Retinal pigment epithelial cell (primary cell): ENCODE results near the gene MDC1.
"Not testable (repeated sequence)": the region's sequence is repeated elsewhere in the genome, so short reads cannot be mapped to it uniquely, and the experiment has no call there.

ENCODE experiments used
- DNase-seq: peaks from one replicate; pipeline ENCODE4 v3.0.0-alpha.2; 2010; ENCODE audit warnings: low read depth
- H3K4me3 ChIP-seq: 2 replicates; pipeline ENCODE4 v1.5.1; 2011; ENCODE audit warnings: mild to moderate bottlenecking, low read length, control low read depth, moderate library complexity
- TF ChIP-seq, protein P1 (sequence below): conservative IDR thresholded peaks from 2 replicates; pipeline ENCODE4 v1.5.1; 2011; ENCODE audit warnings: low read depth, low read length, control low read depth, inconsistent platforms

MDC1 gene

DNA sequence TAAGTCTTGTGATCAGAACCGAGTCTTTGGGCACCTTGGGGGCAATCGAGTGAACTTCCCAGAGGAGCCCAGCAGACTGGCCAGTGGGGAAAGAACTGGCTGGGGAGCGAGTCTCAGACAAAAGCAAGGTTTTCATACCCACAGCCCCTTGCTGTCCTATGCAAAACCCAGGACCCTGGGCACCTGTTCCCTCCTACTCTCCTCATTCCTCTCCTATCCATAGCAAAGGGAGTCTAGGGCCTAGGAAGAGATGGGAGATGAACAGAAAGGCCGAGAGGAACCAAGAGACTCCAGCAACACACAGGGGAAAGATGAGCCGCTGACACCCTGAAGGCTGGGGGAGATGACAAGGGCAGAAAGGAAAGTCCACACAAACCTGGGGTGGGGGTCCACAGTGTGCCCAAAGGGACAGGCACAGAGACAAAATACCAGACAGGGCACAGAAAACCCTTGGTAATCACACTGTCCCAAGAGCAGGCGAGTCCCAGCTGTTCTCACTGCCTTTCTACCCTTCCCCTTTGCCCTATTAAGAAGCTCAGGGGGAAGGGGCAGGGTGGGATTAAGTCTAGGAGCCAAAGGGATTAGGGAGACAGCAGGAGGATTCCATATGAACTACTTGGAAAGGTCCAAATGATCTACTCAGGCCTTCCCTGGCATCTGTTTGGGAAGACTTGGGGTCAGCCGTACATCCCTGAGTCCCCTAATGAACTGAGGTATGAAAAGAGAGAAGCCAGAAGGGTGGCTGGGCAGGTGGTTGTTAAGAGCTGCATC, 37.1 kb downstream of the MDC1 start:
- H3K4me3 ChIP-seq: no peak overlapping the region
- TF ChIP-seq, protein P1, sequence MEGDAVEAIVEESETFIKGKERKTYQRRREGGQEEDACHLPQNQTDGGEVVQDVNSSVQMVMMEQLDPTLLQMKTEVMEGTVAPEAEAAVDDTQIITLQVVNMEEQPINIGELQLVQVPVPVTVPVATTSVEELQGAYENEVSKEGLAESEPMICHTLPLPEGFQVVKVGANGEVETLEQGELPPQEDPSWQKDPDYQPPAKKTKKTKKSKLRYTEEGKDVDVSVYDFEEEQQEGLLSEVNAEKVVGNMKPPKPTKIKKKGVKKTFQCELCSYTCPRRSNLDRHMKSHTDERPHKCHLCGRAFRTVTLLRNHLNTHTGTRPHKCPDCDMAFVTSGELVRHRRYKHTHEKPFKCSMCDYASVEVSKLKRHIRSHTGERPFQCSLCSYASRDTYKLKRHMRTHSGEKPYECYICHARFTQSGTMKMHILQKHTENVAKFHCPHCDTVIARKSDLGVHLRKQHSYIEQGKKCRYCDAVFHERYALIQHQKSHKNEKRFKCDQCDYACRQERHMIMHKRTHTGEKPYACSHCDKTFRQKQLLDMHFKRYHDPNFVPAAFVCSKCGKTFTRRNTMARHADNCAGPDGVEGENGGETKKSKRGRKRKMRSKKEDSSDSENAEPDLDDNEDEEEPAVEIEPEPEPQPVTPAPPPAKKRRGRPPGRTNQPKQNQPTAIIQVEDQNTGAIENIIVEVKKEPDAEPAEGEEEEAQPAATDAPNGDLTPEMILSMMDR: no peak
- no peak for DNase-seq

DNA sequence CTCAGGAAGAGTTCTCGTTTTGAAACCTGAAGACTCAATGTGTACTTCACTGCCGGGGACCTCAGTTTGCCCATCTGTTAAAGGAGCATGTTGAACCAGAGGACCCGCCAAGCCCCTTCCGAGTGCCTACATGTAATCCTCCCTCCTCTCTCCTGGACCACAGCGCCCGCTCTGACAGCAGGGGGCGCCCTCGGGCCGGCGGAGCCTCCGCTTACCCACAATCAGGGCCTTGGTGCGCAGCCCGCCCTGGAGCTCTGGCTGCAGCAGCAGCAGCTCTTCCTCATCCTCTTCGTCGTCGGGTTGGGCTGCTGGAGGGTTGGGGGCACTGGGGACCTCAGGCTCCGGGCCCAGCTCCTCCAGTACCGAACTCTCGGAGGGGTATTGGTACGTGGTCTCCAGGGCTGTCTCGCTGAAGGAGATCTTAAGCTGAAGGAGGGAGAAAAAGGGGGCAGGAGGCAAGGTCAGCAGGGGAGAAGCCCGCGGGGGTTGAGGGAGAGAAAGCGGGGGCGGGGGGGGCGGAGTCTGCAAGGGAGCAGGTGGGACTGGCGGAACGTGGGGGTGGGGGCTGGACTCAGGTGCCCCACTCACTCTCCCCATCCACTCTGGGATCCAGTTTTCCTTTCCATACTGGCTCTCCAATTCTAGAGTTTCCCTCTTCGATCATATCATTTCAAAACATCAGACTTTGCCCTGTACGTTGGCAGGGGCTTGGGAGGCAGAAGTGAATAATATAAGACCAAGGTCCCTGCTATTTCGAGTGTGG, 37.9 kb downstream of the MDC1 start:
- H3K4me3 ChIP-seq: peak overlapping the region; percentile 14
- DNase-seq: no peak
- TF ChIP-seq, protein P1: peak; percentile 96

DNA sequence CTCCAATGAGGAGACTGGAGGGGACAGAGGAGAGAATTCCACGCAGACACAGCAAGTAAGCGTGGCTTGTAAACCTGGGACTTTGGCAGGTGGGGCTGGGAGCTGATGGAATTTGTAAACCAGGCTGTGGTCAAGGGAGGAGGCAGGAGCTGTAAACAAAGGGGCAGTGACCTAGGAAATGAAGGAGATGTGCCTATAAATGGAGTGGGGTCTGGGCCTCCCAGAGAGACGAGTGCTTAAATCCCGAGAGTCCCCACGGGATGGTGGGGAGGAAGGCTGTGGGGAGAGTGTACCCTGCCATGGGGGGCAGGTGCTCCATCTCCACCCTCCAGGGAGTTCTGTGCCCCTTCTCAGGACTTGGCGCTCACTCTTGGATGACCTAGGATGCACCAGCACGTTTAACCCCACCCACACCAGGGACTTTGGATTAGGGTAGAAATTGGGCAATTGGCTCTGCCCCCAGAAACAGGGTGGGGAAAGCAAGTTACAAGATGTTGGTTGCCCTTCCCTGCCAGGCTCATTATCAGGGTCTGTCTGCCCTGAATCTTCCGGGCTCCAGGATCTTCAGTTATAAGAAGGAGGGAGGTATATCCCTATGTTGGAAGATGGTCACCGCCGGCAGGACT, 40.3 kb downstream of the MDC1 start:
- TF ChIP-seq, protein P1: no peak
- no peak overlapping the region for H3K4me3 ChIP-seq
- no peak for DNase-seq

DNA sequence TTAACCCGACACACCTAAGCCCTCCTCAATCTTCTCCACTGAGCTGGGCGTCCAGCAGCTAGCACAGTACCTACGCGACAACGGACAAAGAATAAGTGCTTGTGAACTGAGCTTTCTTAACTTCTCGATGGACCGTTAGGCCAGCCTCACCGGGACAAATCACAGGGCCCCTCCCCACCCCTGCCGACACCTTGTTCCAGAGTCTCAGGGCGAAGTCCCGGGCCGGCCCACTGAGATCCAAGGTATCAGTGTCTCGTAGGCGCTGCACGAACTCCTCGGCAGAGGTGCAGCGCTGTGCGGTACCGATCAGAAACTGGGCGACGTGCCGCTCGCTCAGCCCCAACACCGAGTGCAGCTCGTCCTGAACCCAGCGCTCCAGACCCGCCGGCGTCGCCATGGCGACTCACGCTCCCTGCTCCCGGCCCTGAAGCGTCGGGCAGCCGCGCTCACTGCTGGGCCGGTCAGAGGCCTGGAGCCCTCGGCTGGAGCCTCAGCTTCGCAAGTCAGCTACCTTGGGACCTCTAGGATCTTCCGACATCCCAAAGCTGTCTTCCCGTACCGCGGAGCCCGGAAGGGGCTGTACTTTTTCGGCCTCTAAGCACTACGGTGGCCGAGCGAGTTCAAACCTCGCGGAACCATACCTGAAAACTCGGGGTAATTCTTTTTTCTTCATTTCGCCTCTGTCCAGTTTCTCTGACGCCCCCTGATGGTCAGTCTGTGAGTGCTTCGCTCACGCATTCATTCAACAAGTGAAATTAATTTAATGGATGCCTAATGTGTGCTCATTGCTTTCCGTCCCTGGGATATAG, 44.4 kb downstream of the MDC1 start, which contains the start of gene DHX16:
Gene DHX16 (minus strand): TSS at position 562 of the 809 bp plus-strand sequence. CDS start 165 bp downstream, at position 397.
- H3K4me3 ChIP-seq: peak within 1 kb of the TSS; percentile 89
- DNase-seq: peak; percentile 91
- TF ChIP-seq, protein P1: peak; percentile 94

DNA sequence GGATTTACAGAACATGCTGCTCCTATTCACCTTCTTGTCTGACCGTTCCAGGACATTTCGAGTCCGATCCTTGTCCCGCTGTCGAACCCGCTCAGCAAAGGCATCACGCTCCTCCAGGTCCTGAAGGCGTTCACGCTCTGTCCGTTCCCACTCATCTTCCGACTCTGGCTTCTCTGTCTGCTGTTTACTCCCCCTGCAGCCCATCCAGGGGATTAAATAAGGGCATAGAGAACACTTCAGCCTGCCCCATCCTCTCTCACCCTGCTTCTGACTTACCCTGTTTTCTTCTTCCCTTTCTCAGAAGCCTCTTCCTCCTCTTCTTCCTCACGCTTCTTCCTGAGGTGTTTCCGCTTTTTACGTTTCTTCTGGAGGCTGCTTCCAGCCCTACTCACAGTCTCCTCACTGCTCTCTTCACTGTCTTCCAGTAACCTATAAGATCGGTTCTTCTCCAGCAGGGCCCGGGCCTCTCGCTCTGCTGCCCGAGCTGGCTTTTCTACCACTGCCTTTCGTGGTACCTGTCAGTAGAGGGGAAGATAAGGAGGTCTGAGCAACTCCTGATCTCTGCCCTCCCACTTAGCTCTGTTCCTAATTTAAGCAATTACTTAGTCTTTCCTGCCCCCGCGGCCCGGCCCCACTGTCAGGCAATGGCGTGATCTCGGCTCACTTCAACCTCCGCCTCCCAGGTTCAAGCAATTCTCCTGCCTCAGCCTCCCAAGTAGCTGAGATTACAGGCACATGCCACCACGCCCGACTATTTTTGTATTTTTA, 46.1 kb downstream of the MDC1 start:
- TF ChIP-seq, protein P1: peak; percentile 38
- H3K4me3 ChIP-seq: no peak overlapping the region
- DNase-seq: no peak

DNA sequence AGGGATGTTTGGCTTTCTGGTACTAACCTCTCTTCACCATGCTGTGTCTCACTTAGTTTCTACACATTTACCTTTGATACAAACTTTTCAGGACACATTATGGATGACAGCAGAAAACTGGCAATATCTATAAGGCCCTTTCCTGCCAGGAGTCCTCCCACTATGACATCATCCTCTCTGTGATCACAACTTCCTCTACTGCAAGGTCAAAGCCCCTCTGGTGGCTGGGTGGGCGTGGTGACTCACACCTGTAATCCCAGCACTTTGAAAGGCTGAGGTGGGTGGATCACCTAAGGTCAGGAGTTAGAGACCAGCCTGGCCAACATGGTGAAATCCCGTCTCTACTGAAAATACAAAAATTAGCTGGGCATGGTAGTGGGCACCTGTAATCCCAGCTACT, 50.8 kb downstream of the MDC1 start:
- DNase-seq, H3K4me3 ChIP-seq: not testable (repeated sequence)
